ENCODE results near the gene CCDC51. TPM values are rescaled to one million over a fixed set of nuclear protein-coding genes. Genes with fewer than 3 reads are reported as not detected.

Gene CCDC51
- polyA plus RNA-seq, 2 of the 4 experiments (the other 2 are of a cell fraction): 19.8 to 26.7 TPM

DNA sequence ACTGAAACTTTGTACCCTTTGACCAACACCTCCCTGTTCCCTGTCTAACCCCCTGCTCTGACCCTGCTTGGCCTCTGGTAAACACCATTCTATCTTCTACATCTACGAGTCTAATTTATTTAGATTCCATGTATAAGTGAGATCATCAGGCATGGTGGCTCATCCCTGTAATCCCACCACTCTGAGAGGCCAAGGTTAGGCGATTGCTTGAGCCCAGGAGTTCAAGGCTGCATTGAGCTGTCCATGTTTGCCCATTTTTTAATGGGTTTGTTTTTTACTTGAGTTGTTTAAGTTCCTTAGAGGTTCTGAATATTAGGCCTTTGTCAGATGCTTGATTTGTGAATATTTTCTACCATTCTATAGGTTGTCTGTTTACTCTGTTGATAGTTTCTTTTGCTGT, 51.0 kb downstream of the CCDC51 start:
- Histone ChIP-seq H3K4me2 (no peak overlapping the region), H3K9me3 (peaks cover 7% of the 10 kb centered on the region; the same call in 2 of the 3 replicates), H3K4me1 (no peaks in the 10 kb centered on the region), H3K4me3 (no peak overlapping the region), H3K27ac (no peak overlapping the region)
- ChIA-PET CTCF (interaction anchor here (1.0 to 2.2 kb wide), 2 partner anchors 12 to 47 kb away, joined by 5 to 6 read pairs; no protein-coding TSS in a partner anchor), POLR2A (no interaction called here)
- no peak for ATAC-seq
- DNase-seq (ENCODE audit: low read depth in 1 of 2, low spot score in 1 of 2): no peak
- no peak for TF ChIP-seq ESRRA (IDR thresholded peaks at IDR 0.05; ENCODE audit: borderline replicate concordance, low read length)
- no peak for TF ChIP-seq NFE2L2 (conservative IDR thresholded peaks at IDR 0.05; ENCODE audit: low read length)
- TF ChIP-seq TFCP2L1 (CRISPR knock-in tag; IDR thresholded peaks at IDR 0.05): no peak
- TF ChIP-seq MYC (IDR thresholded peaks at IDR 0.05; ENCODE audit: borderline replicate concordance, low read length): no peak
- no peak for FAIRE-seq
- 13% methylated on average over 2 of the region's 2 CpGs for WGBS (ENCODE audit: missing lambda C conversion rate)

- POLR2A ChIA-PET: no interaction called here
- Histone ChIP-seq H3K27ac (no peak overlapping the region), H3K4me1 (no peaks in the 10 kb centered on the region), H3K4me3 (no peak overlapping the region), H3K9me3 (peaks cover 7% of the 10 kb centered on the region; the same call in 2 of the 3 replicates), H3K4me2 (no peak overlapping the region)
- TF ChIP-seq CHD2 (IDR thresholded peaks at IDR 0.05; ENCODE audit: low read length, partially characterized antibody): no peak
- no peak for TF ChIP-seq NR3C1 (IDR thresholded peaks at IDR 0.05)
- TF ChIP-seq BHLHE40 (IDR thresholded peaks at IDR 0.05; ENCODE audit: low read depth, low read length): no peak
- no peak for TF ChIP-seq GATA3 (IDR thresholded peaks at IDR 0.05; ENCODE audit: borderline replicate concordance)
- TF ChIP-seq, protein P1, sequence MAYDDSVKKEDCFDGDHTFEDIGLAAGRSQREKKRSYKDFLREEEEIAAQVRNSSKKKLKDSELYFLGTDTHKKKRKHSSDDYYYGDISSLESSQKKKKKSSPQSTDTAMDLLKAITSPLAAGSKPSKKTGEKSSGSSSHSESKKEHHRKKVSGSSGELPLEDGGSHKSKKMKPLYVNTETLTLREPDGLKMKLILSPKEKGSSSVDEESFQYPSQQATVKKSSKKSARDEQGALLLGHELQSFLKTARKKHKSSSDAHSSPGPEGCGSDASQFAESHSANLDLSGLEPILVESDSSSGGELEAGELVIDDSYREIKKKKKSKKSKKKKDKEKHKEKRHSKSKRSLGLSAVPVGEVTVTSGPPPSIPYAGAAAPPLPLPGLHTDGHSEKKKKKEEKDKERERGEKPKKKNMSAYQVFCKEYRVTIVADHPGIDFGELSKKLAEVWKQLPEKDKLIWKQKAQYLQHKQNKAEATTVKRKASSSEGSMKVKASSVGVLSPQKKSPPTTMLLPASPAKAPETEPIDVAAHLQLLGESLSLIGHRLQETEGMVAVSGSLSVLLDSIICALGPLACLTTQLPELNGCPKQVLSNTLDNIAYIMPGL (CRISPR knock-in tag; IDR thresholded peaks at IDR 0.05; ENCODE audit: borderline replicate concordance): no peak
- no peak for TF ChIP-seq ZNF302 (CRISPR knock-in tag; IDR thresholded peaks at IDR 0.05)
- DNase-seq (ENCODE audit: low read depth in 1 of 2, low spot score in 1 of 2) (no peak), ATAC-seq (no peak), FAIRE-seq (no peak)
- CTCF ChIA-PET: interaction anchor here (1.4 kb wide), 1 partner anchor 8 kb away, joined by 4 read pairs; no protein-coding TSS in a partner anchor
These were observed 52.3 kb downstream of the CCDC51 start for GRCh38 chr3:48387634-48388033.

Other genes with a start within 250 kb of the CCDC51 start
- not detected in 2 replicates for gene CAMP, start 216.6 kb downstream of the CCDC51 start, polyA plus RNA-seq (2011; rRNA removed)
- gene CAMP, start 216.6 kb downstream of the CCDC51 start, polyA plus RNA-seq (2017; fragmentation: RNase III; extraction: RNeasy Plus Mini Kit Qiagen cat#74134 plus additional on column Dnase treatment): not detected in 3 replicates
- 3.6 and 5.6 TPM in 2 replicates for gene ZNF589, start 199.0 kb downstream of the CCDC51 start, polyA plus RNA-seq (2011; rRNA removed)
- 4.9 to 5.4 TPM (median 5.0 TPM) in 3 replicates for gene ZNF589, start 199.0 kb downstream of the CCDC51 start, polyA plus RNA-seq (2017; fragmentation: RNase III; extraction: RNeasy Plus Mini Kit Qiagen cat#74134 plus additional on column Dnase treatment)
- gene NME6, start 138.8 kb downstream of the CCDC51 start, polyA plus RNA-seq (2011; rRNA removed): 20.5 and 22.7 TPM in 2 replicates
- gene NME6, start 138.8 kb downstream of the CCDC51 start, polyA plus RNA-seq (2017; fragmentation: RNase III; extraction: RNeasy Plus Mini Kit Qiagen cat#74134 plus additional on column Dnase treatment): 22.8 to 24.0 TPM (median 23.2 TPM) in 3 replicates
- not detected in 2 replicates for gene SPINK8, start 106.5 kb downstream of the CCDC51 start, polyA plus RNA-seq (2011; rRNA removed)
- gene SPINK8, start 106.5 kb downstream of the CCDC51 start, polyA plus RNA-seq (2017; fragmentation: RNase III; extraction: RNeasy Plus Mini Kit Qiagen cat#74134 plus additional on column Dnase treatment): not detected in 3 replicates
- gene FBXW12, start 67.9 kb downstream of the CCDC51 start, polyA plus RNA-seq (2011; rRNA removed): not detected in 2 replicates
- gene FBXW12, start 67.9 kb downstream of the CCDC51 start, polyA plus RNA-seq (2017; fragmentation: RNase III; extraction: RNeasy Plus Mini Kit Qiagen cat#74134 plus additional on column Dnase treatment): not detected in 3 replicates
- 10.0 and 12.6 TPM in 2 replicates for gene PLXNB1, start 10.0 kb downstream of the CCDC51 start, polyA plus RNA-seq (2011; rRNA removed)
- gene PLXNB1, start 10.0 kb downstream of the CCDC51 start, polyA plus RNA-seq (2017; fragmentation: RNase III; extraction: RNeasy Plus Mini Kit Qiagen cat#74134 plus additional on column Dnase treatment): 16.7 to 20.9 TPM (median 20.5 TPM) in 3 replicates
- gene TMA7, start 138 bp upstream of the CCDC51 start, polyA plus RNA-seq (2011; rRNA removed): 139 and 303 TPM in 2 replicates
- gene TMA7, start 138 bp upstream of the CCDC51 start, polyA plus RNA-seq (2017; fragmentation: RNase III; extraction: RNeasy Plus Mini Kit Qiagen cat#74134 plus additional on column Dnase treatment): 417 to 485 TPM (median 420 TPM) in 3 replicates
- 8.5 and 9.4 TPM in 2 replicates for gene ATRIP, start 6.6 kb upstream of the CCDC51 start, polyA plus RNA-seq (2011; rRNA removed)
- 5.8 to 6.6 TPM (median 6.1 TPM) in 3 replicates for gene ATRIP, start 6.6 kb upstream of the CCDC51 start, polyA plus RNA-seq (2017; fragmentation: RNase III; extraction: RNeasy Plus Mini Kit Qiagen cat#74134 plus additional on column Dnase treatment)
- 94.3 and 104 TPM in 2 replicates for gene SHISA5, start 64.1 kb upstream of the CCDC51 start, polyA plus RNA-seq (2011; rRNA removed)
- gene SHISA5, start 64.1 kb upstream of the CCDC51 start, polyA plus RNA-seq (2017; fragmentation: RNase III; extraction: RNeasy Plus Mini Kit Qiagen cat#74134 plus additional on column Dnase treatment): 86.8 to 90.1 TPM (median 87.5 TPM) in 3 replicates
- gene PFKFB4, start 116.7 kb upstream of the CCDC51 start, polyA plus RNA-seq (2011; rRNA removed): 8.4 and 15.0 TPM in 2 replicates
- gene PFKFB4, start 116.7 kb upstream of the CCDC51 start, polyA plus RNA-seq (2017; fragmentation: RNase III; extraction: RNeasy Plus Mini Kit Qiagen cat#74134 plus additional on column Dnase treatment): 19.6 to 21.1 TPM (median 20.9 TPM) in 3 replicates
- gene UCN2, start 123.7 kb upstream of the CCDC51 start, polyA plus RNA-seq (2011; rRNA removed): 4.0 and 7.2 TPM in 2 replicates
- gene UCN2, start 123.7 kb upstream of the CCDC51 start, polyA plus RNA-seq (2017; fragmentation: RNase III; extraction: RNeasy Plus Mini Kit Qiagen cat#74134 plus additional on column Dnase treatment): 14.1 to 15.9 TPM (median 15.6 TPM) in 3 replicates
- 36.5 and 63.0 TPM in 2 replicates for gene COL7A1, start 155.2 kb upstream of the CCDC51 start, polyA plus RNA-seq (2011; rRNA removed)
- gene COL7A1, start 155.2 kb upstream of the CCDC51 start, polyA plus RNA-seq (2017; fragmentation: RNase III; extraction: RNeasy Plus Mini Kit Qiagen cat#74134 plus additional on column Dnase treatment): 213 to 273 TPM (median 240 TPM) in 3 replicates
- gene UQCRC1, start 169.5 kb upstream of the CCDC51 start, polyA plus RNA-seq (2011; rRNA removed): 279 and 338 TPM in 2 replicates
- gene UQCRC1, start 169.5 kb upstream of the CCDC51 start, polyA plus RNA-seq (2017; fragmentation: RNase III; extraction: RNeasy Plus Mini Kit Qiagen cat#74134 plus additional on column Dnase treatment): 233 to 256 TPM (median 254 TPM) in 3 replicates
- not detected in 2 replicates for gene TMEM89, start 181.7 kb upstream of the CCDC51 start, polyA plus RNA-seq (2011; rRNA removed)
- gene TMEM89, start 181.7 kb upstream of the CCDC51 start, polyA plus RNA-seq (2017; fragmentation: RNase III; extraction: RNeasy Plus Mini Kit Qiagen cat#74134 plus additional on column Dnase treatment): 0.21 TPM in 1 of 3 replicates, not detected in the others
- gene SLC26A6, start 195.3 kb upstream of the CCDC51 start, polyA plus RNA-seq (2011; rRNA removed): 12.5 and 12.7 TPM in 2 replicates
- 20.0 to 25.5 TPM (median 23.2 TPM) in 3 replicates for gene SLC26A6, start 195.3 kb upstream of the CCDC51 start, polyA plus RNA-seq (2017; fragmentation: RNase III; extraction: RNeasy Plus Mini Kit Qiagen cat#74134 plus additional on column Dnase treatment)
- gene CELSR3, start 222.8 kb upstream of the CCDC51 start, polyA plus RNA-seq (2011; rRNA removed): 2.2 and 3.2 TPM in 2 replicates
- gene CELSR3, start 222.8 kb upstream of the CCDC51 start, polyA plus RNA-seq (2017; fragmentation: RNase III; extraction: RNeasy Plus Mini Kit Qiagen cat#74134 plus additional on column Dnase treatment): 4.6 to 5.2 TPM (median 4.8 TPM) in 3 replicates
- 10.2 and 13.6 TPM in 2 replicates for gene NCKIPSD, start 245.8 kb upstream of the CCDC51 start, polyA plus RNA-seq (2011; rRNA removed)
- 10.8 to 13.2 TPM (median 10.9 TPM) in 3 replicates for gene NCKIPSD, start 245.8 kb upstream of the CCDC51 start, polyA plus RNA-seq (2017; fragmentation: RNase III; extraction: RNeasy Plus Mini Kit Qiagen cat#74134 plus additional on column Dnase treatment)

Measured in A549 (cell line).